Activated naive CD4-positive, alpha-beta T cell treated with anti-CD3 and anti-CD28 coated beads, Interleukin-2, amount 50 U/mL, for 24 hours (primary cell): ENCODE data around the gene SUPT6H.
"Not testable (repeated sequence)": the region's sequence is repeated elsewhere in the genome, so short reads cannot be mapped to it uniquely, and the experiment has no call there.

ENCODE experiments used
- H3K27ac Mint-ChIP-seq: one replicate; pipeline ENCODE4 v1.8.0; 2021; ENCODE audit warnings: mild to moderate bottlenecking, mixed read lengths
- H3K27me3 Mint-ChIP-seq: one replicate; pipeline ENCODE4 v1.8.0; 2021; ENCODE audit warnings: mixed read lengths
- H3K36me3 Mint-ChIP-seq: one replicate; pipeline ENCODE4 v1.8.0; 2021; ENCODE audit warnings: mixed read lengths
- H3K4me1 Mint-ChIP-seq: one replicate; pipeline ENCODE4 v1.8.0; 2021; ENCODE audit warnings: mixed read lengths
- H3K4me3 Mint-ChIP-seq: one replicate; pipeline ENCODE4 v1.8.0; 2021; ENCODE audit warnings: mild to moderate bottlenecking, mixed read lengths
- H3K9me3 Mint-ChIP-seq: one replicate; pipeline ENCODE4 v1.8.0; 2021; ENCODE audit warnings: mixed read lengths

Gene SUPT6H

GRCh38 chr17:28641579-28641978 lies 20.4 kb upstream of the SUPT6H start:
- Mint-ChIP-seq H3K4me1 (peaks cover 47% of the 10 kb centered on the region), H3K9me3 (no peaks in the 10 kb centered on the region), H3K27me3 (no peaks in the 10 kb centered on the region), H3K27ac (no peak overlapping the region), H3K4me3 (no peak overlapping the region), H3K36me3 (peaks cover 24% of the 10 kb centered on the region)

GRCh38 chr17:28643983-28644786 lies 17.8 kb upstream of the SUPT6H start:
- H3K36me3 Mint-ChIP-seq, result peaks cover 10% of the 10 kb centered on the region
- H3K9me3 Mint-ChIP-seq, result no peaks in the 10 kb centered on the region
- peak overlapping the region; percentile 96 for H3K4me3 Mint-ChIP-seq
- peak overlapping the region; percentile 97 for H3K27ac Mint-ChIP-seq
- H3K27me3 Mint-ChIP-seq, result no peaks in the 10 kb centered on the region
- peaks cover 45% of the 10 kb centered on the region for H3K4me1 Mint-ChIP-seq

- peak within 1 kb of the TSS; percentile 96 for H3K4me3 Mint-ChIP-seq
- peaks cover 7% of the 10 kb centered on the region for H3K36me3 Mint-ChIP-seq
- no peaks in the 10 kb centered on the region for H3K9me3 Mint-ChIP-seq
- no peaks in the 10 kb centered on the region for H3K27me3 Mint-ChIP-seq
- H3K27ac Mint-ChIP-seq, result peak within 1 kb of the TSS; percentile 97
- peaks cover 42% of the 10 kb centered on the region for H3K4me1 Mint-ChIP-seq
Observed at GRCh38 chr17:28644787-28645575, 17.0 kb upstream of the SUPT6H start, which contains the start of gene BLTP2. Gene BLTP2 (minus strand): TSS chr17:28645158. CDS start chr17:28645056, 102 bp downstream.

GRCh38 chr17:28645576-28645939 lies 16.4 kb upstream of the SUPT6H start:
- Mint-ChIP-seq H3K27me3 (no peaks in the 10 kb centered on the region), H3K4me1 (peaks cover 42% of the 10 kb centered on the region), H3K4me3 (peak overlapping the region; percentile 96), H3K36me3 (peaks cover 4% of the 10 kb centered on the region), H3K27ac (peak overlapping the region; percentile 60), H3K9me3 (no peaks in the 10 kb centered on the region)

- no peaks in the 10 kb centered on the region for H3K27me3 Mint-ChIP-seq
- peaks cover 42% of the 10 kb centered on the region for H3K4me1 Mint-ChIP-seq
- H3K36me3 Mint-ChIP-seq, result peaks cover 4% of the 10 kb centered on the region
Observed at GRCh38 chr17:28646039-28646754, 15.8 kb upstream of the SUPT6H start.

GRCh38 chr17:28648698-28649097 lies 13.3 kb upstream of the SUPT6H start:
- Mint-ChIP-seq H3K4me1 (peaks cover 27% of the 10 kb centered on the region), H3K4me3 (no peak overlapping the region), H3K36me3 (peaks cover 2% of the 10 kb centered on the region), H3K9me3 (no peaks in the 10 kb centered on the region), H3K27me3 (no peaks in the 10 kb centered on the region), H3K27ac (no peak overlapping the region)

More at GRCh38 chr17:28646039-28646754, 15.8 kb upstream of the SUPT6H start:
- peak overlapping the region; percentile 96 for H3K4me3 Mint-ChIP-seq
- no peaks in the 10 kb centered on the region for H3K9me3 Mint-ChIP-seq
- peak overlapping the region; percentile 60 for H3K27ac Mint-ChIP-seq

- no peak overlapping the region for H3K4me3 Mint-ChIP-seq
- H3K9me3 Mint-ChIP-seq, result no peaks in the 10 kb centered on the region
- H3K27ac Mint-ChIP-seq, result no peak overlapping the region
- H3K36me3 Mint-ChIP-seq, result peaks cover 2% of the 10 kb centered on the region
- no peaks in the 10 kb centered on the region for H3K27me3 Mint-ChIP-seq
- peaks cover 22% of the 10 kb centered on the region for H3K4me1 Mint-ChIP-seq
Observed at GRCh38 chr17:28655160-28655559, 6.8 kb upstream of the SUPT6H start.

GRCh38 chr17:28657756-28658155 lies 4.2 kb upstream of the SUPT6H start:
- H3K9me3 Mint-ChIP-seq, result no peaks in the 10 kb centered on the region
- peaks cover 40% of the 10 kb centered on the region for H3K4me1 Mint-ChIP-seq
- peaks cover 2% of the 10 kb centered on the region for H3K36me3 Mint-ChIP-seq
- H3K27ac Mint-ChIP-seq, result peak overlapping the region; percentile 88
- H3K4me3 Mint-ChIP-seq, result no peak overlapping the region
- H3K27me3 Mint-ChIP-seq, result no peaks in the 10 kb centered on the region

GRCh38 chr17:28658342-28658741 lies 3.7 kb upstream of the SUPT6H start:
- H3K4me3 Mint-ChIP-seq, H3K27ac Mint-ChIP-seq, H3K27me3 Mint-ChIP-seq, H3K36me3 Mint-ChIP-seq, H3K9me3 Mint-ChIP-seq: not testable (repeated sequence)
- peaks cover 46% of the 10 kb centered on the region for H3K4me1 Mint-ChIP-seq

- peaks cover 52% of the 10 kb centered on the region for H3K4me1 Mint-ChIP-seq
- not testable (repeated sequence) for H3K4me3 Mint-ChIP-seq, H3K27ac Mint-ChIP-seq, H3K27me3 Mint-ChIP-seq, H3K36me3 Mint-ChIP-seq, H3K9me3 Mint-ChIP-seq
Observed at GRCh38 chr17:28658766-28659496, 3.1 kb upstream of the SUPT6H start.

- peaks cover 57% of the 10 kb centered on the region for H3K4me1 Mint-ChIP-seq
- not testable (repeated sequence) for H3K27me3 Mint-ChIP-seq, H3K9me3 Mint-ChIP-seq, H3K4me3 Mint-ChIP-seq, H3K36me3 Mint-ChIP-seq, H3K27ac Mint-ChIP-seq
Observed at GRCh38 chr17:28659497-28659881, 2.5 kb upstream of the SUPT6H start.

GRCh38 chr17:28662527-28662829 lies 473 bp downstream of the SUPT6H start:
- Mint-ChIP-seq H3K36me3 (peaks cover 11% of the 10 kb centered on the region), H3K4me1 (peaks cover 64% of the 10 kb centered on the region), H3K9me3 (no peaks in the 10 kb centered on the region), H3K4me3 (peak overlapping the region; percentile 99), H3K27me3 (no peaks in the 10 kb centered on the region), H3K27ac (peak overlapping the region; percentile 100)

- H3K4me3 Mint-ChIP-seq, result peak overlapping the region; percentile 99
- peak overlapping the region; percentile 100 for H3K27ac Mint-ChIP-seq
- peaks cover 71% of the 10 kb centered on the region for H3K4me1 Mint-ChIP-seq
- H3K27me3 Mint-ChIP-seq, result no peaks in the 10 kb centered on the region
- H3K36me3 Mint-ChIP-seq, result peaks cover 9% of the 10 kb centered on the region
- H3K9me3 Mint-ChIP-seq, result no peaks in the 10 kb centered on the region
Observed at GRCh38 chr17:28663723-28664122, 1.7 kb downstream of the SUPT6H start.

GRCh38 chr17:28665994-28666393 lies 4.0 kb downstream of the SUPT6H start:
- peak overlapping the region; percentile 6 for H3K4me3 Mint-ChIP-seq
- no peak overlapping the region for H3K27ac Mint-ChIP-seq
- no peaks in the 10 kb centered on the region for H3K9me3 Mint-ChIP-seq
- H3K4me1 Mint-ChIP-seq, result peaks cover 60% of the 10 kb centered on the region
- peaks cover 12% of the 10 kb centered on the region for H3K36me3 Mint-ChIP-seq
- H3K27me3 Mint-ChIP-seq, result no peaks in the 10 kb centered on the region

GRCh38 chr17:28667870-28668269 lies 5.9 kb downstream of the SUPT6H start:
- peaks cover 48% of the 10 kb centered on the region for H3K4me1 Mint-ChIP-seq
- H3K27me3 Mint-ChIP-seq, result no peaks in the 10 kb centered on the region
- H3K9me3 Mint-ChIP-seq, result no peaks in the 10 kb centered on the region
- peak overlapping the region; percentile 52 for H3K27ac Mint-ChIP-seq
- peaks cover 15% of the 10 kb centered on the region for H3K36me3 Mint-ChIP-seq
- no peak overlapping the region for H3K4me3 Mint-ChIP-seq
